GM12875 (cell line): ENCODE data around the gene NSUN3.
"Not testable (repeated sequence)": the region's sequence is repeated elsewhere in the genome, so short reads cannot be mapped to it uniquely, and the experiment has no call there.

Experiments used
- H3K4me3 ChIP-seq: one replicate; pipeline ENCODE4 v1.5.1; 2011; ENCODE audit warnings: low read depth, low read length, control low read depth
- TF ChIP-seq, protein P1 (sequence below): IDR thresholded peaks from 2 replicates; pipeline ENCODE4 v1.5.1; 2011; ENCODE audit warnings: low read depth, mild to moderate bottlenecking, control low read depth, inconsistent platforms, low read length, moderate library complexity, borderline replicate concordance; ENCODE audit not compliant: insufficient read depth

Gene NSUN3

DNA sequence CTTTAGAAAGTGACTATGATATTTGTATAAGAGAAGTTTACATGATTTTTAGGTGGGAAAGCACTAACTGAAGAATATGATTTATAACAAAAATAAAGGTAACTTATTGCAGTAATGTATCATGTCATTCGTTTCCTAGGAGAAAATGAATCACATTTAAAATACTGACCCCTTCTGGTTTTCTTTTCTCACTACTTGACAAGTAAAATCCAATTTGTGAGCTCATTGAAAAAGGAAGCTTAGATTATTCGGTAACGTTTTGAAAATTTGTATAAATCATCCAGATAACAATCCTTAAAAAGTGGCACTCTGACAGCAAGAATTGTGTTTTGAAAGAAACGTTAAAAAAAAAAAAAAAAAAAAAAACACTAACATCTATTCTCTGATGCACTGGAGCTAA lies 39.0 kb downstream of the NSUN3 start:
- TF ChIP-seq, protein P1, sequence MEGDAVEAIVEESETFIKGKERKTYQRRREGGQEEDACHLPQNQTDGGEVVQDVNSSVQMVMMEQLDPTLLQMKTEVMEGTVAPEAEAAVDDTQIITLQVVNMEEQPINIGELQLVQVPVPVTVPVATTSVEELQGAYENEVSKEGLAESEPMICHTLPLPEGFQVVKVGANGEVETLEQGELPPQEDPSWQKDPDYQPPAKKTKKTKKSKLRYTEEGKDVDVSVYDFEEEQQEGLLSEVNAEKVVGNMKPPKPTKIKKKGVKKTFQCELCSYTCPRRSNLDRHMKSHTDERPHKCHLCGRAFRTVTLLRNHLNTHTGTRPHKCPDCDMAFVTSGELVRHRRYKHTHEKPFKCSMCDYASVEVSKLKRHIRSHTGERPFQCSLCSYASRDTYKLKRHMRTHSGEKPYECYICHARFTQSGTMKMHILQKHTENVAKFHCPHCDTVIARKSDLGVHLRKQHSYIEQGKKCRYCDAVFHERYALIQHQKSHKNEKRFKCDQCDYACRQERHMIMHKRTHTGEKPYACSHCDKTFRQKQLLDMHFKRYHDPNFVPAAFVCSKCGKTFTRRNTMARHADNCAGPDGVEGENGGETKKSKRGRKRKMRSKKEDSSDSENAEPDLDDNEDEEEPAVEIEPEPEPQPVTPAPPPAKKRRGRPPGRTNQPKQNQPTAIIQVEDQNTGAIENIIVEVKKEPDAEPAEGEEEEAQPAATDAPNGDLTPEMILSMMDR, result no peak
- H3K4me3 ChIP-seq, result no peak overlapping the region

DNA sequence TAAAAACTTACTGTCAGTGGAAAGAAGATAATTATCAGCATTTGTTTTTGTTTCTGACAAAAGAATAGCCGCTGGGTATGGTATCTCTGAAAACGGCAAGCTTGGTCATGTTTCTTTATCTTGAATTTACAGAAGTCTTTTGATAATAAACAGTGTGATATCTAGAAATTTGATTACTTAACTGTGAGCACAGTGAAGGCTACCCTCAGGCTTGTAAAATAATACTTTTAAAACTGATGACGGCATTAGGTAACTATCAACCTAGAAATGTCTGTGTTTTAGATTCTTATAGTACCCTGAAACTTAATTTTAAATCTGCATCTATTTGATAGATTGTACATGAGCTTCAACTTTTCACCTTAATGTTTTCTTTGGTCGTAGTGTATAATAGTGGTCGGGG lies 43.4 kb downstream of the NSUN3 start:
- no peak overlapping the region for H3K4me3 ChIP-seq
- TF ChIP-seq, protein P1, result no peak

DNA sequence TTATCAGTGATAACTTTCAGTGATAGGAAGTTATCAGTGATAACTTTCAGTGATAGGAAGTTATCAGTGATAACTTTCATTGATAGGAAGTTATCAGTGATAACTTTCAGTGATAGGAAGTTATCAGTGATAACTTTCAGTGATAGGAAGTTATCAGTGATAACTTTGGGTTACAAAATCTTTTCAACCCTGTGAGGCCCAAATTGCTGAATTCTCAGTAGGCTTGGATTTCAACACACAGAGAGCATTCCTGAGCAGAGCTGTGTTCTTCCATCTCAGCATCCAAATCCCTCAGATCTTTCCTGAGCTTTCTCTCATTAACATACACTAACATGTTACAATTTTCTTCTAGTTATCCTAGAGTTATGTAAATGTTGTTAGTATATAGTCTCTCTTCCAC lies 47.4 kb downstream of the NSUN3 start:
- H3K4me3 ChIP-seq, result not testable (repeated sequence)

DNA sequence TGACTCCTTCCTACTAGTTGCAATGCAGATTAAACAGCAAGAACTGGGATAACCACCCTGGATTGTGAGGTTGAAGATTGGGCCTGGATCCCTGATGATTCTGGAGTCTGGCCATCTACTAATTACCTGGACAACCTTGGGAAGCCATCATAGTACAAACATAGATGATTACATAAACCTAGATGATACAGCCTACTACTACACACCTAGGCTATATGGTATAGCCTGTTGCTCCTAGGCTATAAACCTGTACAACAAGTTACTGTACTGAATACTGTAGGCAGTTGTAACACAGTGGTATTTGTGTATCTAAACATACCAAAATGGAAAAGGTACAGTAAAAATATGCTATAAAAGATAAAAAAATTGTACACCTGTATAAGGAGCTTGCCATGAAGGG lies 48.0 kb downstream of the NSUN3 start:
- H3K4me3 ChIP-seq, result no peak overlapping the region
- TF ChIP-seq, protein P1, result no peak

DNA sequence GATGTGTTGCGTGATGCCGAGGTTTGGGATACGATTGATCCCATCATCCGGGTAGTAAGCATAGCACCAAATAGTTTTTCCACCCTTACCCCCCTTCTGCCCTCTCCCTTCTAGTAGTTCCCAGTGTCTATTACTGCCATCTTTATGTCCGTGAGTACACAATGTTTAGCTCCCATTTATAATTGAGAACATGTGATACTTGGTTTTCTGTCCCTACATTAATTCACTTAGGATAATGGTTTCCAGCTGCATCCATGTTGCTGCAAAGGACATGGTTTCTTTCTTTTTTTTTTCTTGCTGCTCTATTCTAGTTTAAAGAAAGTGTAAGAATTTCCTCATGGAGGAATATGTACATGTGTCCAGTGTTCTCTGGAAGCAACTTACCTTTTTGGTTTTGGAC lies 51.8 kb downstream of the NSUN3 start:
- no peak overlapping the region for H3K4me3 ChIP-seq
- TF ChIP-seq, protein P1, result no peak

DNA sequence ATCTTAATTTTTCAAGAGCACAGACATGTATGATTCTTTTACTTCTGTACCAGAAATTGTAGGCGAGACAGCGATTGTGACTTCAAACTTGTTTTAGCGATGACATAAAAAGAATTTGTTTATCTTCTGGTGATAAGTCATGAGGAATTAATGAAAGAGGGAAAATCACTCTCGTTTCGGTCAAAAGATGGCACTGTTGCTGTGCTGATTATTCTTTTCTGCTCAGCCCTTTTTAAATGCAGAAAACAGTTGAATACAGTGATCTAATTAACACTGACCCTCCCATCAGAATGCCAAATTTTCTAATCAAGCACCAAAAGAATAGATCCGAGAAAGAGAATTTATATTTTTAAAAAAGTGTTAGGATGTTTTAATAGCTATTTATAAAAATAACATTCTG lies 52.6 kb downstream of the NSUN3 start:
- TF ChIP-seq, protein P1, result no peak

DNA sequence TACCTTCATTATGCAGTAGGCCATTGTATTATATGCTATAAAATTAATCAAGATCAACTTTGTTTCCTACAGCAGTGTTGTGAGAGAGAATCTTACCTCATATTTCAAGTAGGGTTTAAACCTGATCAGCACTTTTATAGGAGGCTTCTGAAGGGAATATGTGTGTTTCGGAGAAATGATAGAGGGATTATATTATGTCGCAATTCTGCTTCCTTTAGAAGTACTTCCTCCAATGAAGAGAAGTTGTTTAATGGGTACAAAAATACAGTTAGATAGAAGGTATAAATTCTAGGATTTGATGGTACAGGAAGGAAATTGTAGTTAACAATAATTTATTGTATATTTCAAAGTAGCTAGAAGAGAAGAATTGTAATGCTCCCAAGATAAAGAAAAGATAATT lies 54.9 kb downstream of the NSUN3 start:
- TF ChIP-seq, protein P1, result no peak

More for the DNA sequence above, 52.6 kb downstream of the NSUN3 start:
- H3K4me3 ChIP-seq, result no peak overlapping the region

DNA sequence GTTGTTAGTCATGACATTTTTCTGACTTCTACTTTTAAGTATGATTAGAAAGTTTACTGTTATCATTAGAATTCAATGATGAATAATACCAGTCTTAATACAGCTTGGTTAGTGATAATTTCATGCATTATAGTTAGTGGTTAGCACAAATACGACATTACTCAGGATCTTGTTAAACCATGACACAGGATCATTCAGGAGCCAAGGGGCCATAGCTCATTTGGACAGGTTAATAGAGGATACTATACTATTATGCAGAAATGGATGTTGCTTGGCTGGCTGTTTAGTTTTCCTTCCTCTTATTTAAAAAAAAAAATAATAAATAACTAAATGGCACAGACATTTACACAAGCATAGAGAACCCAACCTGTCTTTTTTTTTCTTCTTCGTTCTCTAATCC lies 55.5 kb downstream of the NSUN3 start:
- H3K4me3 ChIP-seq, result no peak overlapping the region
- TF ChIP-seq, protein P1, result no peak

More for the DNA sequence above, 54.9 kb downstream of the NSUN3 start:
- H3K4me3 ChIP-seq, result no peak overlapping the region
